Panc1 (cell line): ENCODE data around the gene FBXL16. TPM values are rescaled to one million over a fixed set of nuclear protein-coding genes. Genes with fewer than 3 reads are reported as not detected.

Experiments used
- ATAC-seq: fragments of 200-7000 bp; cut with Tn5 transposase; 2 replicates; pipeline ENCODE4 v1.9.1; 2020; ENCODE audit warnings: mild to moderate bottlenecking, moderate library complexity
- BruUV-seq: library from RNA; stranded (reverse); fragments of 400-500 nt; replicated peaks from 2 replicates; lab custom pipeline; 2021; lab: Mats Ljungman, UMichigan
- CTCF ChIA-PET: fragments of 300-600 bp; sonication (Branson Sonifier 250); formaldehyde crosslinking; loops from one replicate; lab custom pipeline; 2022; ENCODE audit warnings: antibody characterized with exemption; lab: Charles Lee
- POLR2A ChIA-PET: fragments of 300-600 bp; sonication (Branson Sonifier 250); formaldehyde crosslinking; loops from one replicate; lab custom pipeline; 2022; ENCODE audit warnings: antibody characterized with exemption; lab: Charles Lee
- DNase-seq: peaks from one replicate; pipeline ENCODE4 v3.0.0-alpha.2; 2010; ENCODE audit warnings: low read depth, low spot score
- H3K27ac ChIP-seq: 2 replicates; pipeline ENCODE4 v1.5.1; 2011; ENCODE audit warnings: mild to moderate bottlenecking, low read length, inconsistent platforms
- H3K27me3 ChIP-seq: fragments of 200-500 bp; sonication (Bioruptor generic); 2 replicates; pipeline ENCODE4 v1.6.0; 2014; ENCODE audit warnings: low read length, inconsistent platforms; ENCODE audit not compliant: control insufficient read depth, insufficient read depth
- H3K36me3 ChIP-seq: fragments of 200-500 bp; sonication (Bioruptor generic); 2 replicates; pipeline ENCODE4 v1.5.1; 2014; ENCODE audit warnings: inconsistent platforms, mild to moderate bottlenecking, low read length, moderate library complexity; ENCODE audit not compliant: control insufficient read depth, insufficient read depth
- H3K4me1 ChIP-seq: 2 replicates; pipeline ENCODE4 v1.5.1; 2011; ENCODE audit warnings: inconsistent platforms, mild to moderate bottlenecking, low read length, moderate library complexity; ENCODE audit not compliant: control insufficient read depth, insufficient read depth
- H3K4me3 ChIP-seq, 2 experiments: 2 replicates each; pipeline ENCODE4 v1.5.1; 2011 to 2012; ENCODE audit warnings: low read depth in 2 of 2, low read length in 2 of 2, mild to moderate bottlenecking in 2 of 2, inconsistent platforms in 1 of 2, moderate library complexity in 1 of 2
- H3K9me3 ChIP-seq: fragments of 200-500 bp; sonication (Bioruptor generic); 2 replicates; pipeline ENCODE4 v1.5.1; 2014; ENCODE audit warnings: low read depth, mild to moderate bottlenecking, inconsistent platforms, low read length, moderate library complexity; ENCODE audit not compliant: control insufficient read depth, insufficient read depth
- POLR2AphosphoS5 ChIP-seq: IDR thresholded peaks from 2 replicates; pipeline ENCODE4 v1.6.1; 2012; ENCODE audit warnings: mild to moderate bottlenecking, low read depth, low read length, moderate library complexity
- SIN3A ChIP-seq: IDR thresholded peaks from 2 replicates; pipeline ENCODE4 v1.6.1; 2012; ENCODE audit warnings: low read depth, mild to moderate bottlenecking, low read length, moderate library complexity, borderline replicate concordance; ENCODE audit not compliant: insufficient read depth
- TCF7L2 ChIP-seq: IDR thresholded peaks from 2 replicates; pipeline ENCODE4 v1.6.1; 2011; ENCODE audit warnings: mild to moderate bottlenecking, low read depth, low read length, inconsistent platforms
- in situ Hi-C: cut with HindIII; loops from 2 replicates; pipeline ENCODE4 v1.10.0; 2016; ENCODE audit warnings: low sequenced_read_pairs, low pct_unique_long_range_greater_than_20kb
- intact Hi-C: fragments of 100-400 bp; cut with micrococcal nuclease; formaldehyde crosslinking; loops from one replicate; pipeline ENCODE4 v1.10.0; 2022; ENCODE audit not compliant: unreplicated experiment
- total RNA-seq: library from RNA; stranded (reverse); gene quantifications from one replicate; pipeline ENCODE4 v1.2.1, GENCODE V29; 2021; ENCODE audit not compliant: unreplicated experiment
- TF ChIP-seq, protein P1 (sequence below): fragments of 450-650 bp; IDR thresholded peaks from 2 replicates; pipeline ENCODE4 v1.5.1; 2017; ENCODE audit warnings: mild to moderate bottlenecking
- TF ChIP-seq, protein P2 (sequence below), 2 experiments: IDR thresholded peaks; 2 replicates each; pipeline ENCODE4 v1.6.1; 2011 to 2012; ENCODE audit warnings: low read depth in 2 of 2, control low read depth in 1 of 2, low read length in 1 of 2, mild to moderate bottlenecking in 1 of 2, moderate library complexity in 1 of 2; ENCODE audit not compliant: insufficient read depth in 1 of 2

FBXL16 gene
- total RNA-seq, 1 experiment from 2014 or later, result 28.0 TPM

DNA sequence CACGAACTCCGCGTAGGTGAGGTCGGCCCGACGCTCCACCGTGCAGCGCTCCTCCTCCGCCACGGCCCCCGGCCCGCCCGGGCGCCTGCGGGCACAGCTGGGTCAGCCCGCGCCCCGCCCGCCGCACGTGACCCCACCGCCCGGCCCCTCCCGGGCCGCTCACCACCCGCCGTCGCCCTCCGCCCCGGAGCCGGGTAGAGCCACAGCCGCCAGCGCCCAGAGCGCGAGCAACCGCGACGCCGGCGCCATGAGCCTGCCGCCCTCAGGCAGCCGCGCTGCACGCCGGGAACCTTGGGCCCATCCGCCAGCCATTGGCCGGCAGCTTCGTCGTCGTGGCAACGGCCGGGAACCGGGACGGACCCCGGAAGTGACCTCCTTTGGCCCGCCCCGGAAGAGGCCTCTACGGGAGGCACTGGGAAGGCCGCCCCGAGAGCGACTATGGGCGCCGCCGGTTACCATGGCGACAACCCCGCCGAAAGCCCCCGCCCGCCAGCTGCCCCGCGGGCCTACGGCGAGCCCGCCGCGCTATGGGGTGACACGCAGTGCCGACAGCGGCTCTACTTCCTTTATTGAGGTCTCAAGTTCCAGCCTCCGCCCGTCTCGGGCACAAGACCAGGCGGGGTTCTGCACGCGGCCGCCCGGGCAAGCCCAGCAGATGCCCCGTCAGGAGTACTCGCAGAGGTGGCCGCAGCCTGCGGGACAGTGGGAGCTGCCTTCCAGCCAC lies 21.4 kb downstream of the FBXL16 start, which contains the start of gene JMJD8:
Gene JMJD8 (minus strand): TSS at position 264 of the 724 bp plus-strand sequence. CDS start 15 bp downstream, at position 249.
- TF ChIP-seq, protein P1, sequence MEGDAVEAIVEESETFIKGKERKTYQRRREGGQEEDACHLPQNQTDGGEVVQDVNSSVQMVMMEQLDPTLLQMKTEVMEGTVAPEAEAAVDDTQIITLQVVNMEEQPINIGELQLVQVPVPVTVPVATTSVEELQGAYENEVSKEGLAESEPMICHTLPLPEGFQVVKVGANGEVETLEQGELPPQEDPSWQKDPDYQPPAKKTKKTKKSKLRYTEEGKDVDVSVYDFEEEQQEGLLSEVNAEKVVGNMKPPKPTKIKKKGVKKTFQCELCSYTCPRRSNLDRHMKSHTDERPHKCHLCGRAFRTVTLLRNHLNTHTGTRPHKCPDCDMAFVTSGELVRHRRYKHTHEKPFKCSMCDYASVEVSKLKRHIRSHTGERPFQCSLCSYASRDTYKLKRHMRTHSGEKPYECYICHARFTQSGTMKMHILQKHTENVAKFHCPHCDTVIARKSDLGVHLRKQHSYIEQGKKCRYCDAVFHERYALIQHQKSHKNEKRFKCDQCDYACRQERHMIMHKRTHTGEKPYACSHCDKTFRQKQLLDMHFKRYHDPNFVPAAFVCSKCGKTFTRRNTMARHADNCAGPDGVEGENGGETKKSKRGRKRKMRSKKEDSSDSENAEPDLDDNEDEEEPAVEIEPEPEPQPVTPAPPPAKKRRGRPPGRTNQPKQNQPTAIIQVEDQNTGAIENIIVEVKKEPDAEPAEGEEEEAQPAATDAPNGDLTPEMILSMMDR, result no peak
- TF ChIP-seq TCF7L2 (no peak), POLR2AphosphoS5 (peak; percentile 92), SIN3A (peak; percentile 76; the same call in 1 of the 2 replicates)
- TF ChIP-seq, protein P2, sequence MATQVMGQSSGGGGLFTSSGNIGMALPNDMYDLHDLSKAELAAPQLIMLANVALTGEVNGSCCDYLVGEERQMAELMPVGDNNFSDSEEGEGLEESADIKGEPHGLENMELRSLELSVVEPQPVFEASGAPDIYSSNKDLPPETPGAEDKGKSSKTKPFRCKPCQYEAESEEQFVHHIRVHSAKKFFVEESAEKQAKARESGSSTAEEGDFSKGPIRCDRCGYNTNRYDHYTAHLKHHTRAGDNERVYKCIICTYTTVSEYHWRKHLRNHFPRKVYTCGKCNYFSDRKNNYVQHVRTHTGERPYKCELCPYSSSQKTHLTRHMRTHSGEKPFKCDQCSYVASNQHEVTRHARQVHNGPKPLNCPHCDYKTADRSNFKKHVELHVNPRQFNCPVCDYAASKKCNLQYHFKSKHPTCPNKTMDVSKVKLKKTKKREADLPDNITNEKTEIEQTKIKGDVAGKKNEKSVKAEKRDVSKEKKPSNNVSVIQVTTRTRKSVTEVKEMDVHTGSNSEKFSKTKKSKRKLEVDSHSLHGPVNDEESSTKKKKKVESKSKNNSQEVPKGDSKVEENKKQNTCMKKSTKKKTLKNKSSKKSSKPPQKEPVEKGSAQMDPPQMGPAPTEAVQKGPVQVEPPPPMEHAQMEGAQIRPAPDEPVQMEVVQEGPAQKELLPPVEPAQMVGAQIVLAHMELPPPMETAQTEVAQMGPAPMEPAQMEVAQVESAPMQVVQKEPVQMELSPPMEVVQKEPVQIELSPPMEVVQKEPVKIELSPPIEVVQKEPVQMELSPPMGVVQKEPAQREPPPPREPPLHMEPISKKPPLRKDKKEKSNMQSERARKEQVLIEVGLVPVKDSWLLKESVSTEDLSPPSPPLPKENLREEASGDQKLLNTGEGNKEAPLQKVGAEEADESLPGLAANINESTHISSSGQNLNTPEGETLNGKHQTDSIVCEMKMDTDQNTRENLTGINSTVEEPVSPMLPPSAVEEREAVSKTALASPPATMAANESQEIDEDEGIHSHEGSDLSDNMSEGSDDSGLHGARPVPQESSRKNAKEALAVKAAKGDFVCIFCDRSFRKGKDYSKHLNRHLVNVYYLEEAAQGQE (IDR thresholded peaks at IDR 0.05; ENCODE audit: insufficient read depth in 1 of 2, low read depth in 2 of 2, low read length in 1 of 2), result 0 out of 4 replicates have a peak, but pooled peaks of 1 of the 2 experiments have one; percentile 8
- no TSS peak for BruUV-seq
- in situ Hi-C loops (no loop called here), intact Hi-C loops (loop anchor here (10.0 kb wide), 1 partner anchor 1091 kb away; the partner anchor contains the start of genes EME2, MRPS34 and NME3)
- Histone ChIP-seq H3K4me3 (peak within 1 kb of the TSS; percentile 66 to 71), H3K36me3 (peaks cover 5% of the 10 kb centered on the region; the same call in 1 of the 2 replicates), H3K27ac (peak within 1 kb of the TSS; percentile 87), H3K9me3 (no peaks in the 10 kb centered on the region), H3K27me3 (no peaks in the 10 kb centered on the region), H3K4me1 (peaks cover 19% of the 10 kb centered on the region)
- POLR2A ChIA-PET, result no interaction called here
- DNase-seq (no peak), ATAC-seq (peak; percentile 73)
- CTCF ChIA-PET, result no interaction called here

DNA sequence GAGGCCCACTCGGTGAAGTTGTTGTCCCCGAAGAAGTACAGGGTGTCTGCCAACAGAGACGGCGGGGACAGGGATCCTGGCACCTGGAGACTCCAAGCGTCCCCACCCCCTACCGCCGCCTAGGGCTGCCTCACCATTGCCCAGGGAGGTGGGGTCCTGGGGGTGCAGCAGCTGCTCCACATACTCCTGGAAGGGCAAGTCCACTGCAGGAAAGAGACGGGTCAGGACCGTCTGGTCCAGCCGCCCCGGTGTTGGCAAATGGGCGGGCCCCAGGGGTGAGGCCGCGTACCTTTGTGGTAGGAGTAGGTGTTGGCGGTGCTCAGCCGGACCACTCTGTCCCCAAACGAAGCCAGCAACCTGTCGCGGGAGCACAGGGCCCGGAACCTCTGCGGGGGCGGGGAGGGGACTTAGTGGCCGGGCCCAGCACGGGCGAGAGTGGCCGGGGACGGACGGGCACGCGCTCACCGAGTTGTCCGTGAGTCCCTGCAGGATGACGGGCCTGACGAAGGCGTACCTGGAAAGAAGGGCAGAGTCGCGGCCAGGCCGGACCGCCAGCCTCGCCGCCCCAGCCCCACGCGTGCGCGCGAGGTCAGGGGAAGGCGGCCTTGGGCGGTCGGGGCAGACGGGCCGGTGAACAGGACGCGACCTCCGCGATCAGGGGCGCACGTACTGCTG lies 22.1 kb downstream of the FBXL16 start:
- ATAC-seq (peak; percentile 7), DNase-seq (no peak)
- ChIA-PET CTCF (no interaction called here), POLR2A (no interaction called here)
- Histone ChIP-seq H3K27ac (peak overlapping the region; percentile 87), H3K9me3 (no peaks in the 10 kb centered on the region), H3K4me3 (peak overlapping the region; percentile 66 to 71), H3K27me3 (no peaks in the 10 kb centered on the region), H3K36me3 (peaks cover 5% of the 10 kb centered on the region; the same call in 1 of the 2 replicates), H3K4me1 (peaks cover 18% of the 10 kb centered on the region)
- in situ Hi-C loops, result no loop called here
- no peak for TF ChIP-seq TCF7L2
- no peak for TF ChIP-seq SIN3A
- TF ChIP-seq POLR2AphosphoS5, result no peak
- TF ChIP-seq, protein P2 (IDR thresholded peaks at IDR 0.05; ENCODE audit: insufficient read depth in 1 of 2, low read depth in 2 of 2, low read length in 1 of 2), result no peak
- BruUV-seq, result no TSS peak
- intact Hi-C loops, result loop anchor here (10.0 kb wide), 1 partner anchor 1091 kb away; the partner anchor contains the start of genes EME2, MRPS34 and NME3
